Loucy (cell line): ENCODE measurements around the gene ATG7.

Source experiments
- H2AFZ ChIP-seq: fragments of 200-600 bp; sonication (generic); 2 replicates; pipeline ENCODE4 v1.6.0; 2016; ENCODE audit warnings: antibody characterized with exemption, mild to moderate bottlenecking, low read length, moderate library complexity
- H3F3A ChIP-seq: fragments of 200-600 bp; 2 replicates; pipeline ENCODE4 v1.6.0; 2016; ENCODE audit warnings: antibody characterized with exemption, low read depth, mild to moderate bottlenecking
- H3K27me3 ChIP-seq: fragments of 200-600 bp; sonication (generic); 2 replicates; pipeline ENCODE4 v1.6.1; 2014; ENCODE audit warnings: low read length, mild to moderate bottlenecking; ENCODE audit not compliant: insufficient read depth, poor library complexity, severe bottlenecking
- H3K36me3 ChIP-seq: fragments of 200-600 bp; sonication (generic); 2 replicates; pipeline ENCODE4 v1.6.1; 2016; ENCODE audit warnings: low read length; ENCODE audit not compliant: insufficient read depth
- H3K4me1 ChIP-seq: fragments of 200-600 bp; sonication (generic); 2 replicates; pipeline ENCODE4 v1.5.1; 2014; ENCODE audit warnings: low read length, mild to moderate bottlenecking; ENCODE audit not compliant: insufficient read depth, poor library complexity, severe bottlenecking
- H3K4me2 ChIP-seq: fragments of 200-600 bp; sonication (generic); 2 replicates; pipeline ENCODE4 v1.6.0; 2014; ENCODE audit warnings: antibody characterized with exemption, low read length, low read depth, mild to moderate bottlenecking; ENCODE audit not compliant: poor library complexity, severe bottlenecking
- H3K4me3 ChIP-seq: fragments of 200-600 bp; sonication (generic); 2 replicates; pipeline ENCODE4 v1.5.1; 2014; ENCODE audit warnings: low read length, mild to moderate bottlenecking, mixed read lengths; ENCODE audit not compliant: poor library complexity, severe bottlenecking
- H3K79me2 ChIP-seq: fragments of 200-600 bp; sonication (generic); 2 replicates; pipeline ENCODE4 v1.6.1; 2014; ENCODE audit warnings: low read length; ENCODE audit not compliant: insufficient read depth
- H3K9ac ChIP-seq: fragments of 200-600 bp; sonication (generic); 2 replicates; pipeline ENCODE4 v1.6.0; 2014; ENCODE audit warnings: mild to moderate bottlenecking, low read depth, low read length, moderate library complexity; ENCODE audit not compliant: poor library complexity, severe bottlenecking
- H3K9me2 ChIP-seq: fragments of 200-600 bp; sonication (generic); replicated peaks from 2 replicates; pipeline ENCODE4 v1.6.1; 2016; ENCODE audit warnings: low read depth, low read length, mixed read lengths
- H3K9me3 ChIP-seq: fragments of 200-600 bp; sonication (generic); 2 replicates; pipeline ENCODE4 v1.6.1; 2014; ENCODE audit warnings: mild to moderate bottlenecking, antibody characterized with exemption, low read length, low read depth; ENCODE audit not compliant: insufficient read depth
- H4K20me1 ChIP-seq: fragments of 200-600 bp; sonication (generic); 2 replicates; pipeline ENCODE4 v1.6.0; 2014; ENCODE audit warnings: antibody characterized with exemption, low read length, mild to moderate bottlenecking; ENCODE audit not compliant: insufficient read depth, poor library complexity, severe bottlenecking
- CTCF ChIP-seq: fragments of 200-600 bp; sonication (generic); conservative IDR thresholded peaks from 2 replicates; pipeline ENCODE4 v1.5.1; 2014; ENCODE audit warnings: mild to moderate bottlenecking, antibody characterized with exemption, low read length
- EZH2phosphoT487 ChIP-seq: fragments of 200-600 bp; IDR thresholded peaks from 2 replicates; pipeline ENCODE4 v1.6.1; 2018; ENCODE audit warnings: antibody characterized with exemption, mild to moderate bottlenecking, moderate library complexity, borderline replicate concordance

ATG7 gene

GRCh38 chr3:11602239-11602840, 330.1 kb downstream of the ATG7 start:
- H3K79me2 ChIP-seq, result peaks cover 97% of the 10 kb centered on the region
- H4K20me1 ChIP-seq, result peaks cover 93% of the 10 kb centered on the region
- H3K36me3 ChIP-seq, result peaks cover 72% of the 10 kb centered on the region
- no peak overlapping the region for H3K4me3 ChIP-seq
- H3K4me1 ChIP-seq, result no peaks in the 10 kb centered on the region
- no peak overlapping the region for H3K4me2 ChIP-seq
- H3K27me3 ChIP-seq, result no peaks in the 10 kb centered on the region
- no peaks in the 10 kb centered on the region for H3K9me3 ChIP-seq
- H2AFZ ChIP-seq, result no peak overlapping the region
- H3K9ac ChIP-seq, result no peak overlapping the region
- no peaks in the 10 kb centered on the region for H3K9me2 ChIP-seq
- TF ChIP-seq EZH2phosphoT487 (no peak), CTCF (no peak)
- no peaks in the 10 kb centered on the region for H3F3A ChIP-seq

GRCh38 chr3:11602886-11603527, 330.8 kb downstream of the ATG7 start:
- no peak overlapping the region for H2AFZ ChIP-seq
- H3K9ac ChIP-seq, result no peak overlapping the region
- peaks cover 66% of the 10 kb centered on the region; the same call in 1 of the 2 replicates for H3K36me3 ChIP-seq
- TF ChIP-seq EZH2phosphoT487, result no peak
- TF ChIP-seq CTCF, result no peak
- H3K4me2 ChIP-seq, result no peak overlapping the region
- H4K20me1 ChIP-seq, result peaks cover 94% of the 10 kb centered on the region
- no peaks in the 10 kb centered on the region for H3K9me2 ChIP-seq
- no peaks in the 10 kb centered on the region for H3F3A ChIP-seq
- no peaks in the 10 kb centered on the region for H3K4me1 ChIP-seq
- no peak overlapping the region for H3K4me3 ChIP-seq
- H3K79me2 ChIP-seq, result peaks cover 97% of the 10 kb centered on the region
- no peaks in the 10 kb centered on the region for H3K9me3 ChIP-seq
- no peaks in the 10 kb centered on the region for H3K27me3 ChIP-seq

- no peaks in the 10 kb centered on the region for H3K27me3 ChIP-seq
- no peak overlapping the region for H2AFZ ChIP-seq
- TF ChIP-seq CTCF (no peak), EZH2phosphoT487 (no peak)
- H3K9ac ChIP-seq, result no peak overlapping the region
- H3K4me2 ChIP-seq, result no peak overlapping the region
- H3K36me3 ChIP-seq, result peaks cover 61% of the 10 kb centered on the region; the same call in 1 of the 2 replicates
- no peaks in the 10 kb centered on the region for H3K9me2 ChIP-seq
- H3K4me3 ChIP-seq, result no peak overlapping the region
- H4K20me1 ChIP-seq, result peaks cover 94% of the 10 kb centered on the region
- no peaks in the 10 kb centered on the region for H3K4me1 ChIP-seq
- no peaks in the 10 kb centered on the region for H3K9me3 ChIP-seq
- peaks cover 97% of the 10 kb centered on the region for H3K79me2 ChIP-seq
- H3F3A ChIP-seq, result no peaks in the 10 kb centered on the region
Observed at GRCh38 chr3:11603628-11604027, 331.4 kb downstream of the ATG7 start.
